Measurements from ENCODE around the gene SEZ6L. TPM values are rescaled to one million over a fixed set of nuclear protein-coding genes. Genes with fewer than 3 reads are reported as not detected.

The SEZ6L gene
- total RNA-seq, 1 experiment from 2014 or later: not detected

- ATAC-seq (no peak), DNase-seq (no peak)
- Histone ChIP-seq H2AFZ (ENCODE audit: low read length) (no peak overlapping the region), H3K4me2 (ENCODE audit: low read length) (no peak overlapping the region), H3K36me3 (ENCODE audit: low read depth, low read length) (no peaks in the 10 kb centered on the region), H4K20me1 (ENCODE audit: low read length) (no peaks in the 10 kb centered on the region), H3F3A (ENCODE audit: low read length, unreplicated experiment) (no peaks in the 10 kb centered on the region), H3K9me3 (ENCODE audit: low read length) (no peaks in the 10 kb centered on the region), H3K27ac (ENCODE audit: low read length) (no peak overlapping the region), H3K4me3 (ENCODE audit: low read length) (no peak overlapping the region), H3K27me3 (ENCODE audit: low read length) (no peaks in the 10 kb centered on the region), H3K9me2 (replicated peaks; ENCODE audit: low read length) (no peaks in the 10 kb centered on the region), H3K4me1 (ENCODE audit: insufficient read depth, low read length) (no peaks in the 10 kb centered on the region), H3K9ac (ENCODE audit: low read length) (no peak overlapping the region), H3K79me2 (ENCODE audit: low read length) (no peaks in the 10 kb centered on the region)
- CTCF ChIA-PET: no interaction called here
- intact Hi-C loops (cut with micrococcal nuclease): no loop called here
- no peak for TF ChIP-seq CTCF (conservative IDR thresholded peaks at IDR 0.05; ENCODE audit: low read depth, low read length)
- no peak for TF ChIP-seq EZH2phosphoT487 (IDR thresholded peaks at IDR 0.05; ENCODE audit: borderline replicate concordance, low read length)
- no peak for TF ChIP-seq EZH2 (IDR thresholded peaks at IDR 0.05; ENCODE audit: low read length, unreplicated experiment)
- POLR2A ChIA-PET (ENCODE audit: unreplicated experiment): no interaction called here
- BruUV-seq (replicated peaks): no TSS peak
These were observed 6.3 kb upstream of the SEZ6L start for GRCh38 chr22:26162926-26163325.

GRCh38 chr22:26164174-26164573 lies 5.1 kb upstream of the SEZ6L start:
- H3K4me2 ChIP-seq (ENCODE audit: low read length): no peak overlapping the region

More at GRCh38 chr22:26164174-26164573, 5.1 kb upstream of the SEZ6L start:
- Histone ChIP-seq H4K20me1 (ENCODE audit: low read length) (no peaks in the 10 kb centered on the region), H3F3A (ENCODE audit: low read length, unreplicated experiment) (no peaks in the 10 kb centered on the region), H3K27ac (ENCODE audit: low read length) (no peak overlapping the region), H2AFZ (ENCODE audit: low read length) (no peak overlapping the region), H3K9me2 (replicated peaks; ENCODE audit: low read length) (no peaks in the 10 kb centered on the region), H3K36me3 (ENCODE audit: low read depth, low read length) (no peaks in the 10 kb centered on the region), H3K9me3 (ENCODE audit: low read length) (no peaks in the 10 kb centered on the region), H3K4me3 (ENCODE audit: low read length) (no peak overlapping the region), H3K9ac (ENCODE audit: low read length) (no peak overlapping the region), H3K27me3 (ENCODE audit: low read length) (peaks cover 6% of the 10 kb centered on the region), H3K79me2 (ENCODE audit: low read length) (no peaks in the 10 kb centered on the region), H3K4me1 (ENCODE audit: insufficient read depth, low read length) (no peaks in the 10 kb centered on the region)
- TF ChIP-seq EZH2phosphoT487 (IDR thresholded peaks at IDR 0.05; ENCODE audit: borderline replicate concordance, low read length) (no peak), EZH2 (IDR thresholded peaks at IDR 0.05; ENCODE audit: low read length, unreplicated experiment) (no peak), CTCF (conservative IDR thresholded peaks at IDR 0.05; ENCODE audit: low read depth, low read length) (no peak)
- CTCF ChIA-PET: no interaction called here
- ATAC-seq: no peak
- intact Hi-C loops (cut with micrococcal nuclease): no loop called here
- DNase-seq: no peak
- POLR2A ChIA-PET (ENCODE audit: unreplicated experiment): no interaction called here
- no TSS peak for BruUV-seq (replicated peaks)
